ENCODE data around the gene PTPRJ. TPM values are rescaled to one million over a fixed set of nuclear protein-coding genes. Genes with fewer than 3 reads are reported as not detected.
A peak's percentile ranks its signal among the peaks of the same experiment; 100 is the strongest.

The PTPRJ gene
- polyA plus RNA-seq, 3 donors = 10.0 to 36.4 (median 14.6) TPM

DNA sequence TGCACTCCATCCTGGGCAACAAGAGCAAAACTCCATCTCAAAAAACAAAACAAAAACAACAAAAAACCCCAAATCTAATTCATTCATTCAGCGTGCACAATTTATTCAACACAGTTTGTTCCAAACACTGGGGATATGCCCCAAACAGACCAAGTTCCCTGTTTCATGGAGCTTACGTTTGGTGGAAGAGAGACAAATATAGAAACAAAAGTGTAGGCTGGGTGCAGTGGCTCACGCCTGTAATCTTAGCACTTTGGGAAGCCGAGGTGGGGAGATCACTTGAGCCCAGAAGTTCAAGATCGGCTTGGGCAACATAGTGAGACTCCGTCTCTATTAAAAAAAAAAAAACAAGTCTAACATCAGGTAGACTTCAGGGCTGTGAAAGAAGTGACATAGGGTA is 52.4 kb downstream of the PTPRJ start:
- peaks cover 93% of the 10 kb centered on the region for H3K79me2 ChIP-seq (ENCODE audit: insufficient read depth, low read length)
- H3K4me3 ChIP-seq (replicated peaks in 1 of 3; ENCODE audit: low read depth in 2 of 3, low read length in 3 of 3) = peak overlapping the region in 1 of 3 experiments; percentile 57
- intact Hi-C loops (cut with micrococcal nuclease) = loop anchor here (5.0 kb wide), 4 partner anchors 35 to 95 kb away; partner anchors contain the start of gene PTPRJ (in 2 of the 2)
- peaks cover 86 to 98% of the 10 kb centered on the region in 2 donors for H3K4me1 ChIP-seq (ENCODE audit: control insufficient read depth in 1 of 2, insufficient read depth in 2 of 2, low read length in 2 of 2)
- peaks cover 0 to 8% of the 10 kb centered on the region in 2 donors for H3K36me3 ChIP-seq (replicated peaks in 1 of 2; ENCODE audit: control insufficient read depth in 1 of 2, insufficient read depth in 2 of 2, low read length in 2 of 2)
- no CpG with 5 or more reads among the region's 6 CpGs for WGBS (ENCODE audit: insufficient coverage)
- no peaks in the 10 kb centered on the region for H3K27me3 ChIP-seq (ENCODE audit: control insufficient read depth in 2 of 2, insufficient read depth in 2 of 2, low read length in 2 of 2)
- no peak for DNase-seq
- H2AFZ ChIP-seq (ENCODE audit: insufficient read depth, low read depth, low read length, poor library complexity, severe bottlenecking) = no peak overlapping the region
- no peaks in the 10 kb centered on the region for H3K9me3 ChIP-seq (replicated peaks in 1 of 2; ENCODE audit: control insufficient read depth in 1 of 2, insufficient read depth in 1 of 2, low read length in 2 of 2)
- H3K27me3 Mint-ChIP-seq (ENCODE audit: low read depth in 3 of 3) = peaks cover 0 to 3% (median 0%) of the 10 kb centered on the region in 3 donors
- peaks cover 30 to 46% of the 10 kb centered on the region in 2 donors for H3K36me3 Mint-ChIP-seq
- peak overlapping the region; percentile 18 to 43 for H3K4me3 Mint-ChIP-seq
- peaks cover 63% of the 10 kb centered on the region for H4K20me1 ChIP-seq (ENCODE audit: insufficient read depth, low read length)
- H3K9ac ChIP-seq (ENCODE audit: insufficient read depth, low read length, poor library complexity, severe bottlenecking) = no peak overlapping the region
- peaks cover 92% of the 10 kb centered on the region for H3K4me1 Mint-ChIP-seq
- peak overlapping the region; percentile 74 for H3K4me2 ChIP-seq (replicated peaks; ENCODE audit: extremely low read depth, low read length, poor library complexity, severe bottlenecking)
- no peaks in the 10 kb centered on the region for H3K9me3 Mint-ChIP-seq
- H3K27ac Mint-ChIP-seq = peak overlapping the region; percentile 92 to 98 (median 97)
- TF ChIP-seq, protein P1, sequence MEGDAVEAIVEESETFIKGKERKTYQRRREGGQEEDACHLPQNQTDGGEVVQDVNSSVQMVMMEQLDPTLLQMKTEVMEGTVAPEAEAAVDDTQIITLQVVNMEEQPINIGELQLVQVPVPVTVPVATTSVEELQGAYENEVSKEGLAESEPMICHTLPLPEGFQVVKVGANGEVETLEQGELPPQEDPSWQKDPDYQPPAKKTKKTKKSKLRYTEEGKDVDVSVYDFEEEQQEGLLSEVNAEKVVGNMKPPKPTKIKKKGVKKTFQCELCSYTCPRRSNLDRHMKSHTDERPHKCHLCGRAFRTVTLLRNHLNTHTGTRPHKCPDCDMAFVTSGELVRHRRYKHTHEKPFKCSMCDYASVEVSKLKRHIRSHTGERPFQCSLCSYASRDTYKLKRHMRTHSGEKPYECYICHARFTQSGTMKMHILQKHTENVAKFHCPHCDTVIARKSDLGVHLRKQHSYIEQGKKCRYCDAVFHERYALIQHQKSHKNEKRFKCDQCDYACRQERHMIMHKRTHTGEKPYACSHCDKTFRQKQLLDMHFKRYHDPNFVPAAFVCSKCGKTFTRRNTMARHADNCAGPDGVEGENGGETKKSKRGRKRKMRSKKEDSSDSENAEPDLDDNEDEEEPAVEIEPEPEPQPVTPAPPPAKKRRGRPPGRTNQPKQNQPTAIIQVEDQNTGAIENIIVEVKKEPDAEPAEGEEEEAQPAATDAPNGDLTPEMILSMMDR (IDR thresholded peaks at IDR 0.05) = no peak
- peak overlapping the region; percentile 84 to 85 for H3K27ac ChIP-seq (ENCODE audit: low read depth in 1 of 2, low read length in 2 of 2)

DNA sequence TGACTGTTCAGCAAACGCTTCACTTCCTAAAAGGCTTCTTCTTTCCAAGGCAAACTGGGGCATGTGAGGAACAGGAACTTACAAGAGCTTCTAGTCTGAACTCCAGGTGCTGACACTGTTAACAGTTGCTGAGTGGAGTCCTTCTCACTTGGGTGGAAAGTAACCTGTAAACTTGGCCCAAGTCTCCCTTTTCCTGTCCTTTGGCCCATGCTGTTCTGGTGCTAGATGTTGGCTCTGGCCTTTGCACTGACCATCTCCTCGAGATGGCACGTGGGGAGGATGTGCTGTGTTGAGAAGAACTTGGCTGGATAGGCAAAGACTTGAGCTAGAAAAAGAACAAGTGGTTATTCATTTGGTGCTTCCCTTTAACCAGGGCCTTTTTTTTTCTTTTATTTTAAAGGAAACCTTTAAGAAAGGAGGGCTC is 53.6 kb downstream of the PTPRJ start:
- no peaks in the 10 kb centered on the region for H3K9me3 Mint-ChIP-seq
- Histone ChIP-seq H2AFZ (ENCODE audit: insufficient read depth, low read depth, low read length, poor library complexity, severe bottlenecking) (no peak overlapping the region), H3K4me1 (ENCODE audit: control insufficient read depth in 1 of 2, insufficient read depth in 2 of 2, low read length in 2 of 2) (peaks cover 78 to 91% of the 10 kb centered on the region in 2 donors), H3K9ac (ENCODE audit: insufficient read depth, low read length, poor library complexity, severe bottlenecking) (no peak overlapping the region), H3K4me3 (replicated peaks in 1 of 3; ENCODE audit: low read depth in 2 of 3, low read length in 3 of 3) (peak overlapping the region in 1 of 3 experiments; percentile 57), H3K36me3 (replicated peaks in 1 of 2; ENCODE audit: control insufficient read depth in 1 of 2, insufficient read depth in 2 of 2, low read length in 2 of 2) (peaks cover 0 to 8% of the 10 kb centered on the region in 2 donors), H3K4me2 (replicated peaks; ENCODE audit: extremely low read depth, low read length, poor library complexity, severe bottlenecking) (peak overlapping the region; percentile 74), H3K27ac (ENCODE audit: low read depth in 1 of 2, low read length in 2 of 2) (peak overlapping the region; percentile 84 to 85), H3K79me2 (ENCODE audit: insufficient read depth, low read length) (peaks cover 93% of the 10 kb centered on the region), H4K20me1 (ENCODE audit: insufficient read depth, low read length) (peaks cover 75% of the 10 kb centered on the region), H3K27me3 (ENCODE audit: control insufficient read depth in 2 of 2, insufficient read depth in 2 of 2, low read length in 2 of 2) (no peaks in the 10 kb centered on the region), H3K9me3 (replicated peaks in 1 of 2; ENCODE audit: control insufficient read depth in 1 of 2, insufficient read depth in 1 of 2, low read length in 2 of 2) (no peaks in the 10 kb centered on the region)
- H3K36me3 Mint-ChIP-seq = peaks cover 31 to 42% of the 10 kb centered on the region in 2 donors
- peak overlapping the region; percentile 92 to 98 (median 97) for H3K27ac Mint-ChIP-seq
- TF ChIP-seq, protein P1 (IDR thresholded peaks at IDR 0.05) = no peak
- H3K4me3 Mint-ChIP-seq = peak overlapping the region in 1 of 2 donors; percentile 74
- intact Hi-C loops (cut with micrococcal nuclease) = loop anchor here (5.0 kb wide), 4 partner anchors 33 to 97 kb away; partner anchors contain the start of gene PTPRJ (in 2 of the 2)
- peak; percentile 61 to 85 (median 80) for DNase-seq
- WGBS (ENCODE audit: insufficient coverage) = no CpG with 5 or more reads among the region's 3 CpGs
- peaks cover 88% of the 10 kb centered on the region for H3K4me1 Mint-ChIP-seq
- H3K27me3 Mint-ChIP-seq (ENCODE audit: low read depth in 3 of 3) = peaks cover 0 to 3% (median 0%) of the 10 kb centered on the region in 3 donors
